Stimulated activated CD8-positive, alpha-beta memory T cell treated with anti-CD3 and anti-CD28 coated beads, Interleukin-4, amount 100 ng/mL, for 1 hour (primary cell): ENCODE data around the gene PYGM.

Source experiments
- DNase-seq, 2 donors: peaks; one replicate each; pipeline ENCODE4 v3.0.0-alpha.2; 2020; ENCODE audit warnings: low read depth in 2 of 2, low spot score in 1 of 2

The PYGM gene

DNA sequence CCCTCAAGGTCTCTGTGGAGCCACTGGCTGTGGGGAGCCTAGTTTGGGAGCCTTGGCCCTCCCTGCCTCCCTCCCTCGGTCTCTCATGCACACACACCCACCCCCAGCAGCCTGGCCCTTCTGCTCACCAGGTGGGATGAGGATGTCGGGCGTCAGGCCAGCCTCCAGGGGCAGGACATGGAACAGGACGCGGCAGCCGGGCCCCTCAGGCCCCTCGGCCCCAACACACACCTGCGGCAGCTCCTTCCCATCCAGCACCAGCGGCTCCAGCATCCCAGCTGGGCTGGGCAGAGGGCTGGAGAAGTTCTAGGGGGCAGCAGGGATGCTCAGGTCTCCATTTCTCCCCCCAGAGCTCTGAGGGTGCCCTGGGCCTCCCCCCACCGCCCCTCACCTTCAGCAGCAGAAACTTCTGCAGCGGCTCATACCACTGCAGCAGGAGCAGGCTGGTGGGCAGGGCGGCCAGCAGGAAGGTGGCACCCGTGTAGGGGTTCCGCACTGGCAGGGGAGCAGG is 32.1 kb upstream of the PYGM start:
- DNase-seq: no peak

DNA sequence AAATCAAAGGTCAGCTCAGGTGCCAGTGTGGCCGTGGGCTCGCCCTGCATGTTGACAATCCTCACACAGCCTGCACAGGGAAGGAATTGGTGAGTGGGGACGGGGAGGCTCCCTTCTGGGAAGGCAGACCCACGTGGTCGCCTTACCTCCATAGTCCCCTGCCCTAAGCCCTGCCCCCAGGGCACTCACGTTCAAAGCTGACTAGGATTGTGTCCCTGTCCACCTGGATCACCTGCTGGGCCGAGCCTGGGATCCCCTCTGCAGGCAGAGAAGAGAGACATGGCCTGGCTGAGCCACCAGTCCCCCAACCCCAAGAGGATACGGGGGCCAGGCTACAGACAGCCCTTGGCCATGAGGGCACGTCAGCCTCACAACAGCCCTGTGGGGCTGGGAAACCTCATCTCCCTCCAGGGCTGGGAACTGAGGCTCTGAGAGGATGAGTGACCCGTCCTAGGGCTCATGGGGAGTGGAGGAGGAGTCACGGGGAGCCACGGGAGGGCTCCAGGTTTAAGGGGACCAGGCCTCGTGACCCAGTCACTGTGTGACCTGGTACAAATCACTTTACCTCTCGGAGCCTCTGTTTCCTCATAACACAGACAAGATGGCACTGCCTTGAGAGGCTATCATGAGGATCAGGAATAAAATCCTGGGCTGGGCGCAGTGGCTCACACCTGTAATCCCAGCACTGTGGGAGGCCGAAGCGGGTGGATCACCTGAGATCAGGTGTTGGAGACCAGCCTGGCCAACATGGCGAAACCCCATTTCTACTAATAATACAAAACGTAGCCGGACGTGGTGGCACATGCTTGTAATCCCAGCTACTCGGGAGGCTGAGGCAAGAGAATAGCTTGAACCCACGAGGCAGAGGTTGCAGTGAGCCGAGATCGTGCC is 30.7 kb upstream of the PYGM start:
- no peak for DNase-seq

DNA sequence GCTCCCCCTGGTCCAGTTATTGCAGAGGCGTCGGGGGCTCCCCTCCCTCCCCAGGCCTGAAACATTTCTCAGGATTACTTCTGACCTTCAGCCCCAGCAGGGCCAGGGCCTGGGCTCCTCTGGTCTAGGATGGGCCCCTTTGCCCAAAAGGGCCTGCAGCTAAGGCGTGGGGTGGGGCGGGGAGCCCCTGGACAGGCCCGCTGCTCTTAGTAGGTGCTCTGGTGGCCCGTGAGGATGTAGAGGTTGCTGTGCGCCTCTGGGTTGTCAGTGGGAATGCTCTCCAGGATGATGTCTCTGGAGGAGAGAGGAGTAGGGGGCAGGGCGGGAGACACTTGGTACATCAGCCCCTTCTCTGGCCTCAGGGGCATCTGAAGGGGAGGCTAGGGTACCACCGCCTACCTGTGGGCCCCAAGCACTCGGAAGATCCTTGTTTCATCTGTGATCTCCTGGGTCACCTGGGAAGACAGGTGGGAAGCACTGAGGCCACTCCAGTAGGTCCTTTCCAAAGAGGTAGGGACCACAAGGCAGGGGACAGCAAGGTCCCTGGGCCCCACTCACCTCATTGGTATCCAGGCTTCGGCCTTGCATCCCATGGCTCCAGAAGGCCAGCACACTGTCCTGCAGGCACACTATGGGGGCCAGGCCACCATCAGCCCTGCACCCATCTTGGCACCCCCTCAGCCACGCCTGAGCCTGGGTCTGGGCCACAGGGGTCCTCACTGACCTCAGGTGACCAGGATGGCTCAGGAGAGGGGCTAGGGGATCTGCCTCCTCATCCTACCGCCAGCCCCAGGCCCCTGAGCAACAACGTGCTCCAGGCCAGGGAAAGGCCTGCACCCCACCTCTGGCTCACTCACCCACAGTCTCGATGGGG is 29.8 kb upstream of the PYGM start:
- DNase-seq: no peak

DNA sequence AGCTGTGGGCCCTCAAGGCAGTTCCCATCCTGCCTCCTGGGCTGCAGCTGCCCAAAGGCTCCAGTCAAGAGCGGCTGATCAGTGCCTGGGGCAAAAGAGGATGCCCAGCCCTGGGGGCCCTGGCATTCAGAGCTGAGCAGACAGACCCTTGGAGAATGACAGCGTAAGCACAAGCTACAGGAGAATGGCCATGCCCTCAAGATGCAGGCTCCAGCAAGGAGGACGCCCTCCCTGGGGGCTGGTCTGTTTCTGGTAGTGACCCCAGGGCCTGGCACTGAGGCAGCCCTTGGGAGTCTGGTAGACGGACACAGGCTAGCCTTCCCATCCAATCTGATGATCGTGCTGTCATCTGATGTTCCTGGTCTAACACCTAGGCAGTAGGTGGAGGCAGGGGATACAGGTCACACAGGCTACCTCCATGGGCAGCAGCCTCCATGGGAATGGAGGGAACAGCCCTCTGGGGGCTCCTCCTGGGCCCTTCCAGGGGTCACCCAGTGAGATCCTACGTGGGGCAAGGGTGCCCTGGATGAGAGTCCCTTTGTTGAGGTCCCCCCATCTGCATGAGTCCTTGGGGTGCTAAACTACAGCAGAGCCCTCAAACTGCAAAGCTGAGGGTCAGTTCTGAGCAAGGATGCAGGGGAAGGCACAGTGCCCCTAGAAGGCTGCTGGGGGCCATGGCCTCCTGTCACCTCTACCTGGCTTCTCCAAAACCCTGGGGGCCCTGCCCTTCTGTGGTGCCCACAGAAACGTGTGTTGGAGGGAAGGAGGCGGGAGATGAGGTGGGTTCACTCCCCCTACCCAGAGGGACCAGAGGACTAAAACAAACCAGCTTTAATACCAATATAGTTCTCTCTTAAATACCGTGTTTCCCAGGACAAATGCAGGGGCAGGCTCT is 28.8 kb upstream of the PYGM start:
- no peak for DNase-seq

DNA sequence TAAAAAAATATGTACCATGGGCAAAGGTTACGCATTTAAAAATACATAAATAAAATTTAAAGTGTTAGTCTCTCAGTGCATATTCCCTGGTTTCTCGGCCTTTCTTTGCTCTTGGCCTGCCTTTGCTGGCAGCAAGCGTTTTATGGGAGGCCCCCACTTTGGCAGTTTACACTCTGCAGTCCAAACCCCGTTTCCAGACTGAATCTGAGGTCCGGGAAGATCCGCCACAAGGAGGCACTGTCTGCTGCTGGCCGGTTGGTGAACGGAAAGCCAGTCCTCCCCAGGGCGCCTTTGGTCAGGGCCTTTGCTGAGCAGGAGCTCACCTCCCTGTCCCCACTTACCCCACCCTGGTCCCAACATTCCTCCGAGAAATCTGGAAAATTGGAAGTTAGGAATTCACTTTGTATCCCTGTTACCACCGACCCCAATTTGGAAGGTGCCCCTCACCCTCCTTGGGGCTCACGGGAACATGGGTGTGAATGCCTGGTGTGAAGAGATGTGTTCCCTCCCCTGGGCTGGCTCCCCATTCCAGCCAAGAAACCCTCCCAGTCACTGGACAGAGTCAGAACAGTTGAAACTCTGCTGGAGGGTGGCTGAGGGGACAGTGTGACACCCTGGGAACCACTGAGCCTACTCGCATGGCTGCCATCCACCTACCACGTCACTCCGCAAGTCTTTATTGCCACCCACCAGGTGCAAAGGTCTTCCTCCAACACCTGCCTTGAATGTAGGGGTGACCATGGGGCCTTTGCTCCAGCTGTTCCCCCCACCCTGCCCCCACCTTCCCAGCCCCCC is 27.9 kb upstream of the PYGM start:
- DNase-seq: no peak

DNA sequence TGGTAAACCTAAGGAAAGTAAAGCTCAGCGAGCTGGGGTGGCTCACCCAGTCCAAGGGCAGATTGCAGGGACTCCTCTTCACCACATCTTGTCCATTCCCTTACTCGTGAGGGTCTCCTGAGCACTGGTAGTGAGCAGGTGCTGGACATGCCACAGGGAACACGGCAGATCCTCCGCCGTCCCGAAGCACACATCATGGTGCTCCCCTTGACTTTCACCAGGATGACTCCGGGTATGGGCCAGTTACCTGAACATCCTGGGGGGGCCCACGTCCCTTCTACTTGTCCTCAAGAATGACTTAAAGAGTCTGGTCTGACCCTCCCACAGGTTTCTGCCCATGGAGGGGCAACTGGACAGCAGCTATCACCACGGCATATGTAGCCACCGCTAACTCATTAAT is 26.5 kb upstream of the PYGM start:
- DNase-seq: no peak

DNA sequence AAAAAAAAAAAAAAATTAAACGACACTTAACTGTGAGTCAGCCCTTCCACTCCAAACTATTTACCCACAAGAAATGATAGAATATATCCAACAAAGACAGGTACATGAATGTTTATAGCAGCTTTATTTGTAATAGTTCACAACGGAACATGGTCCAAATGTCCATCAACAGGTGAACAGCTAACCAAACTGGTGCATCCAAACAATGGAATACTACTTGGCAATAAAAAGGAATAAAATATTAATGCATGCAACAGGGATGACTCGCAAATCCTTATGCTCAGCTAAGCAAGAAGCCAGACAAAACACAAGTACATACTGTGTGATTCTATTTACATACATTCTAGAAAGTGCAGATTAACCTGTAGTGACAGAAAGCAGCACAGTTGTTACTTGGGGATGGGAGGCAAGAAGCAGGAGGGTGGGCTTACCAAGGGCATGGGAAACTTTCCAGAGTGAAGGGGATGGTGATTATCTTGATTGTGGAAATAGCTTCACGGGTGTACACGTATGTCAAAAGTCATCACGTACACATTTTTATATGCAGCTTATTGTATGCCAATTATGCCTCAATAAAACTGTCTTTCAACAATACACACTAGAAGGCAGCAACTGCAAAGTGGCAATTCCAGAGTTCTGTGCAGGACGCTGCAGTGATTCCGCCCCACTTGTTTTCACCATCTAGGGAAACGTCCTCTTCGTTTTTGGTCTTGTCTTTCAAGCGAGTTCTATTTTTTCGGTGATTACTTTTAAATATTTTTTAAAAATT is 25.2 kb upstream of the PYGM start:
- DNase-seq: no peak

DNA sequence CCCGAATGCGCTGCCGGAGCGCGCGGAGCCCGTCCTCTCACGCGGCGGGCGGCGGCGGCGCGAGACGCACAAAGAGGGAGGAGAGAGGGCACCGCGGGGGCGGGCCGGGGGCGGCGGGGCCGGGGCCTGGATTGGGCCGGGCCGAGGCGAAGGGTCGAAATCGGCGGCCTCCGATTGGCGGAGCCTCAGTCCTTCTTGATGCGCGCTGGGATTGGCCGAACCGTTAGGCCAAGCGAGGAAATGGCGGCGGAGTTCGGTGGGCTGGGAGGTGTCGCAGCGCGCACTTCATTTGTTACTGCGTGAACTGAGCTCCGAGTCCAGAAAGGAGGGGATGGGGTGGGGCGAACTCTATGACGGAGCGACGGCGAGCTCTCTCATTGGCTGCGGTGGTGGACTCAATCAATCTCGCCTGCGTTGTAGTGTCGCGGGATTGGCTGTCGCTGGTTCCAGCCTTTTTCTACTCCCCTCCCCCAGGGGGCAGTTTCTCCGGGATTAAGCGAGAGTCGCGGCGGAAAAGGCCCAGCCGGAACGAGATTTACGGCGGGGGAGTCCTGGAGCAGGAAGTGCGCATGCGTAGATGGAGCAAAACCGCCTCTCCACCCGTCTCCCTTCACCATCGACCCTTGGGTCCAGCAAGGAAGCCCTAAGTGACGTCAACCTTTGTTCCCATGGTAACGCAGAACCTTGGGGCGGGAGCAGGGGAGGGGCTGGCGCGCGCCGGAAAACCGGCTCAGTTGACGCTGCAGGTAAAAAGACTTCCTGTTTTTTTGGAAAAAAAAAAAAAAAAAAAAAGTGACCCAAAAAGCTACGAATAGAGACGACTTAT is 18.9 kb upstream of the PYGM start, which contains the start of gene SF1:
TSS of gene SF1 (minus strand) at position 70 of the 826 bp plus-strand sequence. CDS start 150 bp downstream, outside the sequence.
- peak; percentile 96 to 97 for DNase-seq

DNA sequence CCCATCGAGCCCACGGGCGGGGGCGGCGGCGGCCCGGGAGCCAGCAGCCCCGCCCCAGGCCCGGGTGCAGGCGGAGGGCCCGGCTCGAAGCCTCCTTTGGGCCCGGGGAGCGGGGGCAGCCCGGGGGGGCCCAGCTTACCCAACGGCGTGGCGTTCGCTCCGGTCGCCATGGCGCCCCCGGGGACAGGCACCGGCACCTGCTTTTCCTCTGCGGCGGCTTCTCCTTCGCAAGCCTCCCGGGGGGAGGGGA is 18.4 kb upstream of the PYGM start:
- no peak for DNase-seq

DNA sequence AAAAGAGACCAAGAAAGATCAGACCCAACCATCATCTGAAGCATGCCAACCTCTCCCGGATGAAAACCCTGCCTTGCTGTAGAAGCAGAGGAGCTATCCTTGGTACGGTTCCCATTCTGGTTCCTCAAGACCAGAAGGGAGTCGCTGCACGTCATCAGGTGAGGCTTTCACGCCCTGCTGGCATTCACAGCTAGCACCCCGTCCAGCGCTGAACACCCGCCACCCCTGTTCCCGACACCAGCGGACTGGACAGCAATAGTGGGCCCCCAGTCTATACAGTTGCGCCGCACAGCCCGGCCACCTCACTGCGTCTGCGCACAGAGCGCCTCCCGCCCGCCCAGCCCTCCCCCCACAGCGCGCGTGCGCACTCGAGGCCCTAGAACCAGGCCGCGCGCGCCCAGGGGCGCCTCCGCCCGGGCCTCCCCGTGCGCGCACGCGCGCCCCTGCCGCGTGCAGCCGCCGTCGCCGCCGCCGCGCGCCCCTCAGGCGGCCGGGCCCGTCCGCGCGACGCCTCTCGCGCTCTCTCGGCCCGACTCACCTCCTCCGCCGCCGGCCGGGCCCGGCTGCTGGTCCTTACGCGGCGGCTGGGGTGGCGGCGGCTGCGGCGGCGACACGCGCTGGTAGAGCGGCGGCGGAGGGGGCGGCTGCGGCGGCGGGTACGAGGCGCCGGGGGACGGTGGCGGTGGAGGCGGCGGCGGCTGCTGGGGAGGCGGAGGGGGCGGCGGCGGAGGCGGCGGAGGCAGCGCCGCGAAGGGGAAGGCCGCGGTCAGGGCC is 17.9 kb upstream of the PYGM start:
- peak; percentile 61 to 76 for DNase-seq

DNA sequence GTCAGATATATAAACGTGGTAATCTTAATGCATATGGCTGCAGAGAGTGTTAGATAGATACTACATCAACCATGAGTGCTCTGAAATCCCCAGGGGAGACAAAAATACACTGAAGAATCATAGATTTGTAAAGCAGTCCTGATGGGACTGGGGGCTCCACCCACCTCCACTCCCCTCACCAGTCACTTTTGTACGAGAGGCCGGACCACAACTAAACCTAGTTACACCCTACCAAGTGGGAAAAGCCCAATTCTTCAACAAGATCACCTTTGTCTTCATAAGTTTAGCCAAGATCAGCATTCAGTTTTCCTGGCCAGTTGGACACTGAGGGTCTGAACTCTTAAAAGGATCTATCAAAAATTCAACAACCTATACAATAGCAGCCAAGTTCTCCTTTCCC is 17.1 kb upstream of the PYGM start:
- DNase-seq: no peak

DNA sequence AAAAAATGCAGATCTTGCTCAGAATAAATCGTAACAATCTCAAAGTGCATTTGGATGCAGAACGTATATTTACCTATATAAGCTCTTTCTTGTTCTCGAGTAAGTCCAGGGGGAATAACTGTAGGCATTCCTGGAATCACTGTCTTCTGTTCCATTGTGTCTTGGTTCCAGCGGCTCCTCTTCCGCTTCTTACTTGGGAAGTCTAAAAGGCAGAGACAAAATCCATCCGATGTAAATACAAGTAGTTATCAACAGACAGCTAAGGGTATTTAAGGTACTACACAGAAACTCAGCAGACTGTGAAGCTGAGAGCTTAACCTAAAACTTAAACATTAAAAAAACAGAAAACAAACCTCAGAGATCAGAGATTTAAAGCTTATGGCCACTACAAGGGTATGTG is 16.7 kb upstream of the PYGM start:
- DNase-seq: no peak

DNA sequence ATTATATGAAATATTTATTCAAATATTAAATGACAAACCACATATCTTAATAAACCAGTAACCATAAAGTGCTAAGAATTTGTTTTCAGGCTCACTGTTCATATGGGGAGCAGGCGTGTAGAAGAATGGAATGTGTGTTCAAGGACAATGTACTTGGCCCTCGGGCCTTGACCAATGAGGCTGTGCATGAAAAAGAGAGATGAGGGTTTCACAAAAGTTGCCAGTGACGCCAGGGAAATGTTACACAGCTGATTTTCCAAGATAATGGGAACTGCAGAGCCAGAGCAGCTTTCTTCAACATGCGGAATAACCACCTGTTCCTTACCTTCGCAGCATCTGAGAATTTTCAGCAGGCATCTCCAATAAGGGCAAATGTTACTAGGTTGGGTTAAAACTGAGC is 14.4 kb upstream of the PYGM start:
- DNase-seq: no peak

DNA sequence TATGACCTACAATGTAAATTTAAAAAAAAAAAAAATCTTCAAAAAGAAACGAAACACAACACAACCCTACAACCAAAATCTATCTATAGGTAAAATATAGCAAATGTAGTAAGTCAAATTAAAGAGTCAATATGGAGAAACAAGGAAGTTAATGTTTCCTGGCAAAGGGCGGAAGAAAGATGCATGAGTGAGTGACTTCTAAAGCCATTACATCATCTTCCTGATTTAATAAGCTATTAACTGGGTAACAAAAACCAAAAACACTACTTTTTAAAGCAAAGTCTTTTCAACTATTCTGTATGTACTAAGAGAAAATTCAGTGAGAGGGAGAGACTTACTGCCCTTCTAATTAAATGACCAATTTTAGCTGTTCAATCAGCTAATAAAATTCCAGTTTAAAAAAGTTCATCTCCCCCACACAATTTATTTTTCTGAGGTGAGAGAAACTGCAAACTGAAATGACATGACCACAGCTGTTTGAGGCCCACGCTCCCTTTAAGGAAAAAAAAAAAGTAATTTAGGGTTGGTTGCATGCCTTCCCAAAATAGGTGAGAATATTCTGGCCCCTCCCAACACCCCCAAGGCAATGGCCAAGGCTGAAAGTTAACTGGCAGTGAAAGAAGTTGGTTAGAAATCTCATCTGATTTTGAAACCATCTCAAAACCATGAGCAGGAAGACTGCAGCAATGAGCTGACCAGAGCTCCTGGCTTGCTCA is 12.7 kb upstream of the PYGM start:
- DNase-seq: no peak

DNA sequence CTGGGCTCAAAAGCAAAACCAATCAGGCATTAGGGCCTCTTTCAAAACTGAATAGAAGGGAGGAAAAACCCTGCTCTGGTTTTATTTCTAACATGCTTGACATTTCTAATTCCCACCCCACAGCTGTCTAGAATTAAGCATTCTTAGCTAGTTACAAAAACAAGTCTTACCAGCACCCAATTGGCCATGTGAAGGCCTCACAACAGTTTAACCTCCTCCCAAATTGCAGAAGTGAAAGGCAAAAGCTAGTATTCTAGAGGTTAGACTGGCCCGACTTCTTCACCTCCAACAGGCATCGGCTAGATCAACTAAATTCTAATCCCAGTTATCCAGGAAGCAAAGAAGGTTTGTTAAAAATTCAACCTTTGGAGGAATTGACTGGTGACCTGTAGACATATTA is 12.1 kb upstream of the PYGM start:
- DNase-seq: no peak

DNA sequence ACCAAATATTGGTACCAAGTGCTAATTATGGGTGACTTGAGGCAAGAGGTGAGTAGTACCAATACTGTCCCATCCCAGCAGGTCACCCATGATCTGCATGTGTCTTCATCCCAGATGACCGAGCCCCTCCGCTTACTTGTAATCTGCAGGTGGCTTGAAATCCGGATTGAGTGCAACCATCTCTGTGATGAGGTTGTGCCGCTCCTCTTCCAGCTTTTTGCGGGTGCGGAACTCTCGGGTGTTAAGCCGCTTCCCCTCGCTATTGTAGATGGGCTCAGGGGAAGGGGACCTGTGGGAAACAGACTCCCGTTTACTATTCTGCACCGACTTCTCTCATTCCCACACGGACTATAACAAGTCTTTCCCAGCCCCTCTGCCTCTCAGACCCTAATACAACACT is 10.3 kb upstream of the PYGM start:
- DNase-seq: no peak

DNA sequence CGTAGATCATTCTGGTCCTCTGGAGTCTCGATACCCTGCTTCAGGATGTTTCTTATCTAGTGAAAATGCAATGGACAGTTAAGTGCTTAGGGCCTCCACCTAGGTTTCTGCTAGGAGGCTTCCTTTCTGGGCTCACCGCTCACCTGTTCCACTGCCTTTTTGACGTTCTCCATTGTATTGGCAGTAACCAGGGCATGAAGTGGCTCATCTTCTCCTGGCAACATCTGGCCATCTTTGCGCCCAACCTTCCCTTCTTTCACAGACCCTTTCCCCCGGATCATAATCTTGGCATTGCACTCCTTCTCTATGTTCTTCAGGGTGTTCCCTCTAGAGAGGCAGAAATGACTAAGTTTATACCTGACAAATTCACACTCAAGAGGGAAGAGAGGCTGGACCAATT is 9.5 kb upstream of the PYGM start:
- DNase-seq: no peak
